ENCODE measurements around the gene SIDT2. TPM values are rescaled to one million over a fixed set of nuclear protein-coding genes. Genes with fewer than 3 reads are reported as not detected.
"Not testable (repeated sequence)": the region's sequence is repeated elsewhere in the genome, so short reads cannot be mapped to it uniquely, and the experiment has no call there.

SIDT2 gene
- 9.8 and 11.4 TPM in 2 replicates for total RNA-seq (2014; rRNA removed; shearing (Covaris generic))
- 24.3 and 36.9 TPM in 2 replicates for polyA plus RNA-seq (2015; cell fraction: cytosol; rRNA removed)
- polyA plus RNA-seq (2015; cell fraction: nucleus; rRNA removed): 46.6 and 79.5 TPM in 2 replicates

- in situ Hi-C loops (cut with HindIII; ENCODE audit: low pct_unique_long_range_greater_than_20kb, low sequenced_read_pairs): no loop called here
- peak; percentile 91 for DNase-seq (ENCODE audit: low read depth, low spot score)
These were observed at the start of gene SIDT2 for GRCh38 chr11:117178210-117179034. Gene SIDT2 (plus strand): TSS chr11:117178743. CDS start chr11:117179264, 521 bp downstream.

- DNase-seq (ENCODE audit: low read depth, low spot score); in situ Hi-C loops (cut with HindIII; ENCODE audit: low pct_unique_long_range_greater_than_20kb, low sequenced_read_pairs): not testable (repeated sequence)
These were observed 48.1 kb upstream of the SIDT2 start for GRCh38 chr11:117130396-117130795.

DNA sequence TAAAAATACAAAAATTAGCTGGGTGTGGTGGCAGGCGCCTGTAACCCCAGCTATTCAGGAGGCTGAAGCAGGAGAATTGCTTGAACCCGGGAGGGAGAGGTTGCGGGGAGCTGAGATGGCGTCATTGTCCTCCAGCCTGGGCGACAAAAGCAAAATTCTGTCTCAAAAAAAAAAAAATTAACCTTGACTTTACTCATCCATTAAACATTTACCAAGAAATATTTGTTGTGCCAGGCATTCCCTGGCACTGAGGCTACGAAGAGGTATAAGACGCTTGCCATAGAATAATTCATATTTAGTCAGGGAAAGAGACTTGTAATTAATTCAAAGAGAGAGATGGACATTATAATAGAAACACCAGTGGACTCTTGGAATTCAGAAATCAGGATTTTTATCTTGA is 47.7 kb upstream of the SIDT2 start:
- DNase-seq (ENCODE audit: low read depth, low spot score): no peak
- in situ Hi-C loops (cut with HindIII; ENCODE audit: low pct_unique_long_range_greater_than_20kb, low sequenced_read_pairs): no loop called here

- no peak for DNase-seq (ENCODE audit: low read depth, low spot score)
- in situ Hi-C loops (cut with HindIII; ENCODE audit: low pct_unique_long_range_greater_than_20kb, low sequenced_read_pairs): no loop called here
These were observed 44.1 kb upstream of the SIDT2 start for GRCh38 chr11:117134431-117134830.

DNA sequence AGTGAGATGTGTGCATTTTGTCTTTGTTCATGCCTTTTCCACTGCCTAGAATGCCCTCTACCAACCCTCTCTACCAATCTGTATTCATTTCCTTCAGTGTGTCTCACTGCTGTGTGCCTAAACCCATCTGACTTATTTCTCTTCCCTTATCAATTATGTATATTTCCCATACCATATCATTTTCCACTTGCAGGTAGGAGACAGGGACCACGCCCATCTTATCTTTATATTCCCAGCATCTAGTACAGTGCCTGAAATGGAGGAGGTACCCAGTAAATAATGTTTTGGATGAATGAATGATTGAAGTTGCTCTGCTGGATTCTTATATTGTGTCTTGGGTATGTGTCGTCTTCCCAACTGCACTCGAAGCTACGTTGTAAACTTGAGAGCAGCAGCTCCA is 43.6 kb upstream of the SIDT2 start:
- in situ Hi-C loops (cut with HindIII; ENCODE audit: low pct_unique_long_range_greater_than_20kb, low sequenced_read_pairs); DNase-seq (ENCODE audit: low read depth, low spot score): not testable (repeated sequence)

- in situ Hi-C loops (cut with HindIII; ENCODE audit: low pct_unique_long_range_greater_than_20kb, low sequenced_read_pairs); DNase-seq (ENCODE audit: low read depth, low spot score): not testable (repeated sequence)
These were observed 41.1 kb upstream of the SIDT2 start for GRCh38 chr11:117137223-117138086.

- peak; percentile 47 for DNase-seq (ENCODE audit: low read depth, low spot score)
- in situ Hi-C loops (cut with HindIII; ENCODE audit: low pct_unique_long_range_greater_than_20kb, low sequenced_read_pairs): no loop called here
These were observed 35.2 kb upstream of the SIDT2 start for GRCh38 chr11:117143390-117143789.

DNA sequence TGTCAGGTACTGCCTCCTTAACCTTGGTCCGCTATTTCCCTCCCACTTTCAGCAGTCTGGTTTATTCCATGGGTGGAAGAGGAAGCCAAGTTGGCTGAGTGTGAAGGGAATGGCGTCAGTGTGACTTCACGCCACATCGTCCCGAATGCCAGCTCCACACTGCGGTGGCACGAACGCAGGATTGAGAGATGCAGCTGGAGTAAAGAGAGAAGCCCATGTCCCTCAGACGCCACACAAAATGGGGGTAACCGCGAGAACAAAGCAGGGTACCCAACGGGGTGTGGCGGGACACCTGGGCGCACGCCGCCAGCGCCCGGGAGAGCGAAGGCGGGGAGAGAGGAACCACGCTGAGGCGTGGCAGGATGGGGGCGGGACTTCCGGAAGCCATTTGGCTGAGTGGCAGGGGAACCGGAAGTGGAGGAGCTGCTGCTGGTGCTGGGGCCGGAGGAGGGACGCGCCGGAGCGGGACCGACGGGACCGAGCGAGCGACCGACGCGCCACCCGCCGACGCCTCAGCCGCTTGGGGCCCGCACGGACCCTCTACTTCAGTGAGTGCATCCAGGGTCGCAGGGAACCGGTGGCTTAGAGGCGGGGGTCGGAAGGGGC is 34.6 kb upstream of the SIDT2 start, which contains the start of gene PAFAH1B2:
Gene PAFAH1B2, plus strand, starts transcription at position 417 of the 606 bp plus-strand sequence. CDS start 8,161 bp downstream, outside the sequence.
- DNase-seq (ENCODE audit: low read depth, low spot score): peak; percentile 91
- in situ Hi-C loops (cut with HindIII; ENCODE audit: low pct_unique_long_range_greater_than_20kb, low sequenced_read_pairs): no loop called here

- in situ Hi-C loops (cut with HindIII; ENCODE audit: low pct_unique_long_range_greater_than_20kb, low sequenced_read_pairs): no loop called here
- peak; percentile 38 for DNase-seq (ENCODE audit: low read depth, low spot score)
These were observed 33.8 kb upstream of the SIDT2 start for GRCh38 chr11:117144477-117145392.

DNA sequence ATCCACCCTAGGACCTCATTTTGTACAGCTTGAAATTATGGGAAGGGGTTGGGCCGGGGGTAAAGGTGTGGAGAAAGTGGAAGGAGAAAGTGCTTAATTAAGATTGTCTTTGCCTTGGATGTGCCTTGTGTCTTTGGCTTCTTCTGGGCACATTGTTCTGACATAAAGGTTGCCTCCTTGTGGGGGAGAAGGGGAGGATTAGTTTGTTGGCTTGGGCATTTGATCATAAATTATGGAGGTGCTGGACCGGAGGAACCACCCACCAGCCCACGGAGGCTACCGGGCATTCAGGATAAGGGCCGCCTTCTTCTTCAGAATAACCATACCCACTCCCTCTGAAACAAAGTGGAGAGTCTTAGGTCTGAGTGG is 33.2 kb upstream of the SIDT2 start:
- DNase-seq (ENCODE audit: low read depth, low spot score): peak; percentile 35
- in situ Hi-C loops (cut with HindIII; ENCODE audit: low pct_unique_long_range_greater_than_20kb, low sequenced_read_pairs): no loop called here

DNA sequence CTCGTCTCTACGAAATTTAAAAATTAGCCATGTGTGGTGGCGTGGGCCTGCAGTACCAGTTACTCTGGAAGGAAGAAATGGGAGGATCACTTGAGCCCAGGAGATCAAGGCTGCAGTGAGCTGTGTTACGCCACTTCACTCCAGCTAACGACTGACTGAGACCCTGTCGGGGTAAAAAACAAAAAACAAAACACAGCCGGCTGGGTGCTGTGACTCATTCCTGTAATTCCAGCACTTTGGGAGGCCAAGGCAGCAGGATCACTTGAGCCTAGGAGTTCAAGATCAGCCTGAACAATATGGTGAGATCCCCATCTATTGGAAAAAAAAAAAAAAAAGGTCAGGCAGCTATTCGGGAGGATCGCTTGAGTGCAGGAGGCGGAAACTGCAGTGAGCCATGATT is 32.0 kb upstream of the SIDT2 start:
- DNase-seq (ENCODE audit: low read depth, low spot score): no peak
- in situ Hi-C loops (cut with HindIII; ENCODE audit: low pct_unique_long_range_greater_than_20kb, low sequenced_read_pairs): no loop called here

GRCh38 chr11:117152066-117152465 is 26.5 kb upstream of the SIDT2 start:
- DNase-seq (ENCODE audit: low read depth, low spot score): no peak
- in situ Hi-C loops (cut with HindIII; ENCODE audit: low pct_unique_long_range_greater_than_20kb, low sequenced_read_pairs): no loop called here

GRCh38 chr11:117154468-117154867 is 24.1 kb upstream of the SIDT2 start:
- in situ Hi-C loops (cut with HindIII; ENCODE audit: low pct_unique_long_range_greater_than_20kb, low sequenced_read_pairs): no loop called here
- no peak for DNase-seq (ENCODE audit: low read depth, low spot score)

- in situ Hi-C loops (cut with HindIII; ENCODE audit: low pct_unique_long_range_greater_than_20kb, low sequenced_read_pairs): no loop called here
These were observed 21.0 kb upstream of the SIDT2 start for GRCh38 chr11:117157507-117157906.

DNA sequence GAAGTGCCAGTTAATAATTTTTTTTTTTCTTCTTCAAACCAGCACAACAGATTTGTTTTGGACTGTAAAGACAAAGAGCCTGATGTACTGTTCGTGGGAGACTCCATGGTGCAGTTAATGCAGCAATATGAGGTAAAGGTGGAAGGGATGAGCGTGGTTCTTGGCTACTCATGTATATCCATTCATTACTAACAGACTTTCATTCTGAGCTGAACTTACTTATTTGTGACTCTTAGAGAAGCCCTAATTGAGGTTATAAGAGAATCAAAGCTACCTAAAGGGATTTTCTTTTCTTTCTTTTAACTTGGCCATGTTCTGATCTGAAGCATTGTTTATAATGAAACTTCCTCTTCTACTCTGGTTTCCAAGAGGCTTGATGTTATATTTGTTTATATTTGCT is 18.7 kb upstream of the SIDT2 start:
- no peak for DNase-seq (ENCODE audit: low read depth, low spot score)
- in situ Hi-C loops (cut with HindIII; ENCODE audit: low pct_unique_long_range_greater_than_20kb, low sequenced_read_pairs): no loop called here

More at GRCh38 chr11:117157507-117157906, 21.0 kb upstream of the SIDT2 start:
- DNase-seq (ENCODE audit: low read depth, low spot score): no peak

DNA sequence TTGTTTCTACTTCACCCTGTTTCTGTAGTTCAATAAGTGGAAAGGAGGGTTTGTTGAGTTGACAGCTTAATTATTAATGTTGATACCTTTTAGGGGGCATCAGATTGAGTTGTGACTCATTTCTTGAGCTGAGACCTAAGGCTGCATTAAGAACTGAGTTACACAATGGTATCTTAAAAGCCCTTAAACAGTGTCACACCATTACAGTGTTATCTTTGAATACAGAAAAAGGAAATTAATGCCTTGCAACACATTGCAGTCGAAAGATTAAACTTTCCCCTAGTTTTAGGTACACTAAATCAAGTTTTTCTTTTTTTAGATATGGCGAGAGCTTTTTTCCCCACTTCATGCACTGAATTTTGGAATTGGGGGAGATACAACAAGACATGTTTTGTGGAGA is 17.7 kb upstream of the SIDT2 start:
- in situ Hi-C loops (cut with HindIII; ENCODE audit: low pct_unique_long_range_greater_than_20kb, low sequenced_read_pairs): no loop called here

DNA sequence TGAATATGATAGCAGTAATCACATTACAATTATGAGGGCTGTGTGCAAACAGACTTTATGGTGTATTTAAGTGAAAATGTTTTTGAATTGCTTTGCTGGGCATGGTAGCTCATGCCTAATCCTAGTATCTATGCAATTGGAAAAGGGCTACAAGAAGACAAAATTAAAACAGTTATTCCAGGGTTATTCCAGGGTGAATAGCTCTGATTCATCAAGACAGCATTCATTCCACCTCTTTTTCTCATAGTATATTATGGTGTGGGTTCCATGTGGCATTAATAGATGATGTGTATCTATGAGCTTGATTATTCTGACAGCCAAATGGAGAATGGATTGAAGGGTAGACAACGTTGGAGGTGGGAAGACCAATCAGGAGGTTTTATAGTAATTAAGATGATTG is 12.1 kb upstream of the SIDT2 start:
- DNase-seq (ENCODE audit: low read depth, low spot score): no peak
- in situ Hi-C loops (cut with HindIII; ENCODE audit: low pct_unique_long_range_greater_than_20kb, low sequenced_read_pairs): no loop called here

More for the DNA sequence above, 17.7 kb upstream of the SIDT2 start:
- no peak for DNase-seq (ENCODE audit: low read depth, low spot score)
